GM23338 (cell line): Measurements from ENCODE around the gene RER1. TPM values are rescaled to one million over a fixed set of nuclear protein-coding genes. Genes with fewer than 3 reads are reported as not detected.

ENCODE experiments used
- ATAC-seq: fragments of 200-7000 bp; cut with Tn5 transposase; 3 replicates; pipeline ENCODE4 v1.9.1; 2020
- DNase-seq: peaks from one replicate; pipeline ENCODE4 v3.0.0-alpha.2; 2015; ENCODE audit warnings: low spot score
- H2AFZ ChIP-seq: fragments of 200-600 bp; sonication (generic); 2 replicates; pipeline ENCODE4 v1.8.0; 2016; ENCODE audit warnings: antibody characterized with exemption, mild to moderate bottlenecking, moderate library complexity
- H3F3A ChIP-seq: fragments of 200-600 bp; sonication (generic); replicated peaks from 2 replicates; pipeline ENCODE4 v1.8.0; 2017; ENCODE audit warnings: antibody characterized with exemption, mixed run types, low read depth
- H3K27ac ChIP-seq: fragments of 200-600 bp; sonication (generic); 2 replicates; pipeline ENCODE4 v1.6.1; 2016; ENCODE audit warnings: low read depth
- H3K27me3 ChIP-seq: fragments of 200-600 bp; sonication (generic); 2 replicates; pipeline ENCODE4 v1.8.0; 2016; ENCODE audit warnings: mild to moderate bottlenecking, mixed run types, moderate library complexity; ENCODE audit not compliant: insufficient read depth
- H3K36me3 ChIP-seq: fragments of 200-600 bp; sonication (generic); 2 replicates; pipeline ENCODE4 v1.8.0; 2016; ENCODE audit warnings: mild to moderate bottlenecking; ENCODE audit not compliant: insufficient read depth
- H3K4me1 ChIP-seq: fragments of 200-600 bp; sonication (generic); 2 replicates; pipeline ENCODE4 v1.8.0; 2016; ENCODE audit warnings: mild to moderate bottlenecking, moderate library complexity; ENCODE audit not compliant: insufficient read depth
- H3K4me2 ChIP-seq: fragments of 200-600 bp; sonication (generic); 2 replicates; pipeline ENCODE4 v1.7.1; 2017; ENCODE audit warnings: mixed run types
- H3K4me3 ChIP-seq: fragments of 200-600 bp; sonication (generic); 2 replicates; pipeline ENCODE4 v1.6.1; 2016; ENCODE audit warnings: mixed run types
- H3K79me2 ChIP-seq: fragments of 200-600 bp; sonication (generic); replicated peaks from 2 replicates; pipeline ENCODE4 v1.8.0; 2017; ENCODE audit warnings: mild to moderate bottlenecking; ENCODE audit not compliant: insufficient read depth
- H3K9me2 ChIP-seq: fragments of 200-600 bp; sonication (generic); 2 replicates; pipeline ENCODE4 v1.8.0; 2017; ENCODE audit not compliant: insufficient read depth
- H4K20me1 ChIP-seq: fragments of 200-600 bp; sonication (generic); replicated peaks from 2 replicates; pipeline ENCODE4 v1.8.0; 2017; ENCODE audit warnings: mild to moderate bottlenecking; ENCODE audit not compliant: insufficient read depth
- H3K27ac Mint-ChIP-seq: 2 replicates; pipeline ENCODE4 v1.8.0; 2020; ENCODE audit warnings: inconsistent platforms, mild to moderate bottlenecking, moderate library complexity, mixed read lengths
- H3K27me3 Mint-ChIP-seq: 3 replicates; pipeline ENCODE4 v1.8.0; 2022; ENCODE audit warnings: low read depth, mild to moderate bottlenecking, moderate library complexity, mixed read lengths, inconsistent platforms; ENCODE audit not compliant: insufficient read depth, poor library complexity
- H3K36me3 Mint-ChIP-seq: 3 replicates; pipeline ENCODE4 v1.8.0; 2021; ENCODE audit warnings: low read depth, mild to moderate bottlenecking, inconsistent platforms, moderate library complexity, mixed read lengths
- H3K4me1 Mint-ChIP-seq: 3 replicates; pipeline ENCODE4 v1.8.0; 2020; ENCODE audit warnings: mild to moderate bottlenecking, inconsistent platforms, mixed read lengths
- H3K4me3 Mint-ChIP-seq: 3 replicates; pipeline ENCODE4 v1.8.0; 2021; ENCODE audit warnings: moderate library complexity, mild to moderate bottlenecking, inconsistent platforms, mixed read lengths
- H3K9me3 Mint-ChIP-seq: 3 replicates; pipeline ENCODE4 v1.8.0; 2020; ENCODE audit warnings: moderate library complexity, mild to moderate bottlenecking, inconsistent platforms, mixed read lengths
- CREB1 ChIP-seq: fragments of 250-450 bp; sonication (Bioruptor Pico); IDR thresholded peaks from 2 replicates; pipeline ENCODE4 v1.5.0; 2020; ENCODE audit warnings: low read depth, mild to moderate bottlenecking, moderate library complexity
- CTCF ChIP-seq, 2 experiments: fragments of 200-600 bp in 1 of 2; sonication (generic) in 1 of 2; conservative IDR thresholded peaks; 2 replicates each; pipeline versions ENCODE4 v1.5.1 to v1.6.1; 2016 to 2017; ENCODE audit warnings: antibody characterized with exemption in 2 of 2, low read depth in 2 of 2, mild to moderate bottlenecking in 2 of 2, moderate library complexity in 1 of 2
- ETS1 ChIP-seq: IDR thresholded peaks from 2 replicates; pipeline ENCODE4 v1.6.1; 2016; ENCODE audit warnings: antibody characterized with exemption
- EZH2 ChIP-seq: fragments of 200-600 bp; sonication (generic); IDR thresholded peaks from one replicate; pipeline ENCODE4 v1.8.0; 2017; ENCODE audit warnings: antibody characterized with exemption, mild to moderate bottlenecking, low read depth; ENCODE audit not compliant: unreplicated experiment
- EZH2phosphoT487 ChIP-seq: fragments of 200-600 bp; sonication (generic); IDR thresholded peaks from one replicate; pipeline ENCODE4 v1.8.1; 2018; ENCODE audit warnings: antibody characterized with exemption; ENCODE audit not compliant: unreplicated experiment
- JUNB ChIP-seq: IDR thresholded peaks from one replicate; pipeline ENCODE4 v1.6.1; 2016; ENCODE audit warnings: antibody characterized with exemption; ENCODE audit not compliant: unreplicated experiment
- NANOG ChIP-seq: IDR thresholded peaks from 2 replicates; pipeline ENCODE4 v1.6.1; 2016; ENCODE audit warnings: antibody characterized with exemption, borderline replicate concordance
- POLR2AphosphoS5 ChIP-seq: IDR thresholded peaks from 2 replicates; pipeline ENCODE4 v1.6.1; 2016; ENCODE audit warnings: antibody characterized with exemption, low read depth
- REST ChIP-seq: IDR thresholded peaks from one replicate; pipeline ENCODE4 v1.6.1; 2018; ENCODE audit warnings: antibody characterized with exemption; ENCODE audit not compliant: unreplicated experiment
- STAT1 ChIP-seq: IDR thresholded peaks from one replicate; pipeline ENCODE4 v1.6.1; 2016; ENCODE audit warnings: antibody characterized with exemption; ENCODE audit not compliant: unreplicated experiment
- ZNF114 ChIP-seq: fragments of 250-450 bp; sonication (Bioruptor Pico); IDR thresholded peaks from 2 replicates; pipeline ENCODE4 v1.5.0; 2020; ENCODE audit warnings: mild to moderate bottlenecking, moderate library complexity
- ZNF331 ChIP-seq: fragments of 250-450 bp; sonication (Bioruptor Pico); IDR thresholded peaks from 2 replicates; pipeline ENCODE4 v1.5.0; 2020; ENCODE audit warnings: low read depth, mild to moderate bottlenecking, moderate library complexity
- ZNF462 ChIP-seq: fragments of 250-450 bp; sonication (Bioruptor Pico); IDR thresholded peaks from 2 replicates; pipeline ENCODE4 v1.5.0; 2020; ENCODE audit warnings: mild to moderate bottlenecking, moderate library complexity
- polyA plus RNA-seq: library from polyadenylated mRNA; unstranded; fragments of >200 nt; fragmentation: Nextera tagmentation; extraction: Ambion mirVana; gene quantifications from 2 replicates; pipeline ENCODE4 v1.2.1, GENCODE V29; 2016
- total RNA-seq: library from RNA; depleted of rRNA; stranded (reverse); fragments of >200 nt; shearing (Covaris generic); gene quantifications from 2 replicates; pipeline ENCODE4 v1.2.3, GENCODE V29; 2014

RER1 gene
- total and polyA plus RNA-seq, 2 experiments from 2014 or later: 58.4 to 99.5 TPM

- Histone ChIP-seq H3K27ac (no peak overlapping the region), H3K4me1 (no peaks in the 10 kb centered on the region; the same call in 1 of the 2 replicates), H3F3A (peaks cover 6% of the 10 kb centered on the region; the same call in 1 of the 2 replicates), H3K36me3 (no peaks in the 10 kb centered on the region; the same call in 1 of the 2 replicates), H3K27me3 (no peaks in the 10 kb centered on the region), H3K4me3 (no peak overlapping the region), H3K79me2 (peaks cover 46% of the 10 kb centered on the region), H4K20me1 (peaks cover 15% of the 10 kb centered on the region), H3K4me2 (no peak overlapping the region), H3K9me2 (no peaks in the 10 kb centered on the region), H2AFZ (no peak overlapping the region)
- H3K4me3 Mint-ChIP-seq: peak overlapping the region; percentile 90
- no peak for TF ChIP-seq REST
- TF ChIP-seq STAT1: no peak
- TF ChIP-seq CTCF (conservative IDR thresholded peaks at IDR 0.05; ENCODE audit: low read depth in 2 of 2): no peak
- TF ChIP-seq NANOG: no peak
- no peak for TF ChIP-seq ZNF331
- TF ChIP-seq ZNF462: no peak
- TF ChIP-seq JUNB: no peak
- TF ChIP-seq ETS1: no peak
- no peak for TF ChIP-seq CREB1
- TF ChIP-seq EZH2: no peak
- no peak for TF ChIP-seq ZNF114 (CRISPR knock-in tag)
- no peak for TF ChIP-seq EZH2phosphoT487
- TF ChIP-seq POLR2AphosphoS5: no peak
- peaks cover 28% of the 10 kb centered on the region for H3K36me3 Mint-ChIP-seq
- no peaks in the 10 kb centered on the region for H3K9me3 Mint-ChIP-seq
- H3K4me1 Mint-ChIP-seq: peaks cover 17% of the 10 kb centered on the region
- H3K27me3 Mint-ChIP-seq: peaks cover 6% of the 10 kb centered on the region
- ATAC-seq: no peak
- H3K27ac Mint-ChIP-seq: no peak overlapping the region
- no peak for DNase-seq
Observed at GRCh38 chr1:2393471-2393877, 1.8 kb downstream of the RER1 start.
